ENCODE results near the gene CDK14.

DNA sequence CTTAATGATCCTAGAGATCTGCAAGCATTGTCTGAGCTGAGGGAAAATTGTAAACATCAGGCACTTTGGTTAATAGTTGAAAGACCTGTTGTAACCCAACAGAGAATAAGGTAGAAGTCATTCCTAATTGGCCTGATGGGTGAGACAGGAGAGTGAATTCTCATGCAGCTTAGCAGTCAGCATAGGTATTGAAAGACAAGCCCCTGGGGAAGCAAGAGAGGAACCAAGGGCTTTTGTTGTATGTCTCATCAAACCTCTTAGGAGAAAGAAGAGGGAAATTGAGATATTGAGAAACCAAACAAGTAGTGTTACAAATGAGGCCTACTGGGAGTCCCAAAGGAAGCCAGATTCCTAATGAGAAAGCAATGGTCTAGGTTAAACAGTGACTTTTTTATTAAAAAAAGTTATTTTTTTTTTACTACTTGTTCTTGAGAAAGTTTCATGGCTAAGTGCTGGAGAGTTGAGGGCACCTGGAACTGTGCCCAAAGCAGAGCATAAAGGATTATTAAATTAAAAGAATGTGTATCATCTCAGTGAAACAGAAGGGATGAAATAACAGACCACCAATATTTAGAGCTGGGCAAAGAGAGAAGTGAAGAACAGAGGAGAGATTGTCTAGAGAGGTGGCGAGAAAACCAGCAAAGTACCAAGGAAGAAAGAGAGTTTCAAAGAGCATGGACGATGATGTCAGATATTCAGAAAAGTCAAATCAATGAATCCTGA is 168.9 kb downstream of the CDK14 start:
- no peak for TF ChIP-seq EZH2 (optimal IDR thresholded peaks at IDR 0.05; ENCODE audit: low read depth, low read length)
- TF ChIP-seq, protein P1, sequence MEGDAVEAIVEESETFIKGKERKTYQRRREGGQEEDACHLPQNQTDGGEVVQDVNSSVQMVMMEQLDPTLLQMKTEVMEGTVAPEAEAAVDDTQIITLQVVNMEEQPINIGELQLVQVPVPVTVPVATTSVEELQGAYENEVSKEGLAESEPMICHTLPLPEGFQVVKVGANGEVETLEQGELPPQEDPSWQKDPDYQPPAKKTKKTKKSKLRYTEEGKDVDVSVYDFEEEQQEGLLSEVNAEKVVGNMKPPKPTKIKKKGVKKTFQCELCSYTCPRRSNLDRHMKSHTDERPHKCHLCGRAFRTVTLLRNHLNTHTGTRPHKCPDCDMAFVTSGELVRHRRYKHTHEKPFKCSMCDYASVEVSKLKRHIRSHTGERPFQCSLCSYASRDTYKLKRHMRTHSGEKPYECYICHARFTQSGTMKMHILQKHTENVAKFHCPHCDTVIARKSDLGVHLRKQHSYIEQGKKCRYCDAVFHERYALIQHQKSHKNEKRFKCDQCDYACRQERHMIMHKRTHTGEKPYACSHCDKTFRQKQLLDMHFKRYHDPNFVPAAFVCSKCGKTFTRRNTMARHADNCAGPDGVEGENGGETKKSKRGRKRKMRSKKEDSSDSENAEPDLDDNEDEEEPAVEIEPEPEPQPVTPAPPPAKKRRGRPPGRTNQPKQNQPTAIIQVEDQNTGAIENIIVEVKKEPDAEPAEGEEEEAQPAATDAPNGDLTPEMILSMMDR (IDR thresholded peaks at IDR 0.05; ENCODE audit: low read length), result no peak
- TF ChIP-seq EZH2phosphoT487 (IDR thresholded peaks at IDR 0.05; ENCODE audit: low read length), result no peak
